DMS153 treated with DMSO at 0.1 percent for 48 hours (cell line): ENCODE results near the gene RNF150.
"Not testable (repeated sequence)": the region's sequence is repeated elsewhere in the genome, so short reads cannot be mapped to it uniquely, and the experiment has no call there.

Experiments used
- DNase-seq: peaks from one replicate; lab custom pipeline; 2025; ENCODE audit not compliant: unreplicated experiment; lab: John Stamatoyannopoulos, UW

RNF150 gene

GRCh38 chr4:141078871-141079270 lies 54.4 kb downstream of the RNF150 start:
- DNase-seq: no peak

DNA sequence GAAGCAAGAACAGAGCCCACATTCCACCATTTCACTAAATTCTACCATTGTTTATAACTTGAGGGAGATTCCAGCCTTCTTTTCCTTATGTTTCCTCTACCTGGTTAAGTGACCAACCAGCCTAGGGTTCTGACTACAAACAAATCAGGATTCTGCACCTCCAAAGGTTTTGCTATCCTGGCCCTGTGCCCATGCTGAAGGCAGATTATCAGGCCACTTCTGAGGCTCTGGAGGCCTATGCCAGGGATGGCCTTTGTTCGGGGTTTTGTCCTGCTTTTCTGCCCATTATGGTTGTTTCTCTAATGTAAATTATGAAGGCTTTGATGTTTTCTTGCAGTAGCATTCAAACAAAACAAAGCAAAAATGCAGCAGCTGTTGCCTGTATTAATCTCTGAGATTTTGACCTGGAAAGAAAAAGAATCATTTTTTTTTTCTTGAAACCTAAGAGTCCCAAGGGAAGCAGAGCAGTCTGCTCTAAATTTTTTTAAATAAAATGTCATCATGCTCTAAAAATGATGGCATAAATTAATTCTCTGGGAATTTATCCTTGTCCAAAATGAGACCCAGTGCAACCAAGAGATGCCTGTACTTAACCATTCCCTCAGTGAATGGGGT lies 55.6 kb downstream of the RNF150 start:
- DNase-seq: no peak

DNA sequence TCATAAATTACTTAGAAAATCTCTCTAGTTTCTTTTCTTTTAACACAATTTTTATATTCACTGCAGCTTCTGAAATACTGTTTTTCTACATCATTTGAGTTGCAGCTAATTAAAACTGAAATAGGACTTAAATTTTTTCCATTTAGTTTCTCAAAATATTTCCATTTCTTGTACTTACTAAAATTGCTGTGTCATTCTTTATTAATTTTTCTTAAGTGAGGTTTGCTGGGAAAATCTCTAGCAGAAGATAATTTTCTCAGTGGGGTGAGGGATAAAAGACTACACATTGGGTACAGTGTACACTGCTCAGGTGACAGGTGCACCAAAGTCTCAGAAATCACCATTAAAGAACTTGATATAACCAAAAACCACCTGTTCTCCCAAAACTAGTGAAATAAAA lies 57.7 kb downstream of the RNF150 start:
- DNase-seq: no peak

DNA sequence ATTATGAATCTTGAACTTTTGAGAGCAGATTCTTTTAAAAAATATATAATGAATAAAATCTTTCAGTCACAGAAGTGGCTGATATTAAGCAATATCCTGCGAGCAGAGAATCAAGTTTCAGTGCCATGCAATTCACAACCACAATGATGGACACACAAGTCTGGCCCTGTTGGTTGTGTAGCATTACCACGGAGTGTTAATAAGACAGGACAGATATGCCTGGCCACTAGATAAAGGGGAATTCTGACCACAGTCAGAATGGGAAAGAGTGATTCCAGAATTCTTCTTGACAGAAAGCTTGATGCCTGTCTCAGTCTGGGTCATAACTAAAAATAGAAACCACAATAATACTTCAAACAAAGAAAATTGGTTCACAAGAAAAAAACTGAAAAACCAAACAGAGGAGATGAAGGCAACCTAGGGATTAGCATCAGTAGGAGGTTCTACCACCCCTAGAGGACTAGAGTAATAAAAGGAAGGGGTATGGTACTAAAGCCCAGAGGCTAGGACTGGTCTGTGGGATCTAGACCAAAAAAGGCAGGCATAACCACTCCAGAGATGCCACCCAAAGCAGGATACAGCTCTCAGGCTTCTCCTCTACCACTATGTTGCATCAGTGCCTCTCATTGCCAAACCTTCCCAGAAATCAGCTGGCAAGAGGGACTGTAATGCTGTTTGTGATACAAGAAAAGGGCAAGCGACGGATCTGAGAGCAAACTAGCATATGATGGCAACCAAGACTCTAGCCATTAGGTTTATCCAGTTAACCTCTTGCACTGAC lies 59.0 kb downstream of the RNF150 start:
- DNase-seq: no peak

DNA sequence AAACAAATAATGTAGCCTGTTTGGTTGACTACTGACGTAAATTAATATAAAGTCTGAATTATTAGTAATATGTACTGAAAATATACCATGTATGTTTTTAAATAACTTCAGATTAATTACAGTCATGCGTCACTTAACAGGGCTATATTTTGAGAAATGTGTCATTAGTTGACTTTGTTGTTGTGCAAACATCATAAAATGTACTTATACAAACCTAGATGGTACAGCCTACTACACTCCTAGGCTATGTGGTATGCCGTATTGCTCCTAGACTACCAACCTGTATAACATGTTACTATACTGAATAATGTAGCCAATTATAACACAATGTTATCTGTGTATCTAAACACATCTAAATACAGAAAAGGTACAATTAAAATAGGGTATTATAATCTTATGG lies 66.6 kb downstream of the RNF150 start:
- DNase-seq: no peak

DNA sequence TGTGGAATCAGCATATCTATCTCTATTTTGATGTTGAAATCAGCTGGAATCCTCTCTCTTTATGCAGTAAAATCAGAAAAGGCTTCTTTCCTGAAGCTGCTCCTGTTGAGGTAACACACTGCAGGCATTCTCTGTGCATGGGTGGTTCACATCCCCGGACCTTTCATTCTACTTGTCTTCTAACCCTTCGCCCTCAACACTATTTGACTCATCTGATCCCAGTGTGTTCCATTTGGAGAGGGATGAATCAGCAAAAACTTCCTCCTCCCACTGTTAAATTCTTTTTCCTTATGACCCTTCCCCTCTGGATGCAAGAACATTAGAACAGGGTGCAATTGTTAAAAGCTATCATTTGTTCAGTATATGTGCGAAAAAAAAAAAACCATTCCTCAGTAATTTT lies 67.4 kb downstream of the RNF150 start:
- no peak for DNase-seq

DNA sequence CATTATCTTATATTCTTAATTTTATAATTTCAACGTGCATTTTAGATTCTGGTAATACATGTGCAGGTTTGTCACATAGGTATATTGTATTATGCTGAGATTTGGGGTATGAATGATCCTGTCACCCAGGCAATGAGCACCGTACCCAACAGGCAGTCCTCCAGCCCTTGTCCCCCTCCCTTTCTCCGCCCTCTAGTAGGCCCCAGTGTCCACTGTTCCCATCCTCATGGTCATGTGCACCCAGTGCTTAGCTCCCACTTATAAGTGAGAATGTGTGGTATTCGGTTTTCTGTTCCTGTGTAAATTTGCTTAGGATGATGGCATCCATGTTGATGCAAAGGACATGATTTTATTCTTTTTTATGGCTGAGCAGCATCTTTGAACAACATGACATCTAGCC lies 70.6 kb downstream of the RNF150 start:
- no peak for DNase-seq

- no peak for DNase-seq
These were observed 74.4 kb downstream of the RNF150 start for GRCh38 chr4:141058591-141059512.

GRCh38 chr4:141057582-141057981 lies 75.7 kb downstream of the RNF150 start:
- no peak for DNase-seq

- no peak for DNase-seq
These were observed 76.8 kb downstream of the RNF150 start for GRCh38 chr4:141056473-141056872.

DNA sequence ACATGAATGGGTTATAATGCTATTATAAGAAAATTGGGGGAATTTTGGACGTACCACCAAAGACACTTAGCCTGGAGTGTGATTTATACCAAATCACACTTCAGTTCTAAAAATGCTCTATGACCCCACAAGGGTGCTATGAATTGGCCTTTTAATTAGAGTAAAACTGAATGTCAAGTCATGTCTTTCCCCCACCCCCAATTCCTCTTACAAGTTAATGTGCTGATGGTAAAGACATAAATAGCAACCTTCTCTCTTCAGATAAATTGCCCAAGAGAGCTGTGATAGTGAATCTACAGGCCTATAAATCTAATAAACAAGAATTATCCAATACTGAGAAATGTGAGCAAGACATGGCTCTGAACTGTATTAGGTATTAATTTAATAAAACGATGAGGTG lies 78.8 kb downstream of the RNF150 start:
- no peak for DNase-seq

DNA sequence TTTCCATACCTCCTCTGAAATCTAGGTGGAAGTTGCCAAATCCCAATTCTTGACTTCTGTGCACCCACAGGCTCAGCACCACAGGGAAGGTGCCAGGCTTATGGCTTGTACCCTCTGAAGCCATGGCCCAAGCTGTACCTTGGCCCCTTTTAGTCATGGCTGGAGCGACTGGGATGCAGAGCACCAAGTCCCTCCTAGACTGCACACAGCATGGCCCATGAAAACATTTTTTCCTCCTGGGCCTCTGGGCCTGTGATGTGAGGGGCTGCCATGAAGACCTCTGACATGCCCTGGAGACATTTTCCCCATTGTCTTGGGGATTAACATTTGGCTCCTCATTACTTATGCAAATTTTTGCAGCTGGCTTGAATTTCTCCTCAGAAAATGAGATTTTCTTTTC lies 82.3 kb downstream of the RNF150 start:
- DNase-seq: not testable (repeated sequence)

- no peak for DNase-seq
These were observed 85.9 kb downstream of the RNF150 start for GRCh38 chr4:141047228-141047884.

- no peak for DNase-seq
These were observed 87.0 kb downstream of the RNF150 start for GRCh38 chr4:141046255-141046654.

GRCh38 chr4:141045848-141046247 lies 87.4 kb downstream of the RNF150 start:
- no peak for DNase-seq

DNA sequence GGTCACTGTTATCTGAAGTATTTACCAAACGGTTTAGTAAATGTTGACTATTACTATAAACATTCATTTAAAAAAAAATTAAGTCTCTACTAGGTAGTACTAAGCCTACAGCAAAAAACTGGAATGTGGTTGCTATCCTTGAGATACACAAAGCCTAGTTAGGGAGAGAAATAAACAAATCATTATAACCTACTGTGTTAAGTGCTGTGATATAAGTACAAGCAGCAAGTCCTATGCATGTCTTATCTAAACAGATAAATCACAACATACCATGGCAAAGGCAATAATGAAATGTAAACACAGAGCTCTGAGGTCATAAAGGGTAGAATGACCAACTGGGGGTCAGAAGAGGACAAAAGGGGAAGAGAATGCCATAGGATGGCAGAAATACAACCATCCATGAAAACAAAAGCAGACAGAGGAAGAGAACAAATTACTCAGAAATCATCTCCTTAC lies 92.2 kb downstream of the RNF150 start:
- no peak for DNase-seq

- DNase-seq: no peak
These were observed 94.1 kb downstream of the RNF150 start for GRCh38 chr4:141039156-141039555.

- DNase-seq: no peak
These were observed 94.8 kb downstream of the RNF150 start for GRCh38 chr4:141038428-141038827.

DNA sequence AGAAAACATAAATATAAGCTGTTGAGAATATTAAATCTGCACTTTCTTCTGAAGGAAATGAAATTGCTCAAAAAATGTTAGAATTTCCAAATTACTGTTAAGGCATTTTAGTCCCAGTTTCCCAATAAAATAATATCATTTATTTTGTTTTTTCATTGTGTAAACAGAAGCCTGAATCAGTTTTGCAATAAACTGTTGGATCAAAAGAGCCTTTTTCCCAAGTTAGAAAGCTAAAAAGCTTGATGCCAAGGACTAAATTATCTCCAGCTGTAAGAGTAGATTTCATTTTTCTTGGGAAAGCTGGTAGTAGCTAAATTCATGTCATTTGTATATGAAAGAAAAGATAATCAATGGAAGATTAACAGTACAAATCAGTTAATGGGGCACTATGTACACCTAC lies 95.8 kb downstream of the RNF150 start:
- DNase-seq: no peak

DNA sequence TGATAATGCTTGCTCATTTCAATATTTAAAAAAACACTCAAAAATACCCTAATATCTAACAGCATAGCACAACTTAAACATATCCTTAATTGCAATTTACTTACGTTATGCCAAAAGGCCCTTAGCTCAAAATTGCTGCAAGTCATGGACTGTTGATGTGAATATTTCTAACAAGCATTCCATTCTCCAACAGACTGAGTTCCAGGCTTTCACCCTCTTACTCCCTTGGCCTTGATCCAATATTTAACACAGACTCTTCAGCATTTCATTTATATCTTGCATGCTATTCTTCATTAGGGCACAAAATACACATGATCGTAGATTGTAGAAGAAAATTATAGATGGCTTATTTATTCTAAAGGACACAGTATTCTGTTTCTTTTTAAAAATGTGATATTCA lies 96.5 kb downstream of the RNF150 start:
- DNase-seq: no peak

- no peak for DNase-seq
These were observed 97.3 kb downstream of the RNF150 start for GRCh38 chr4:141035920-141036319.
